Caco-2 (cell line): ENCODE measurements around the gene PYCR2. TPM values are rescaled to one million over a fixed set of nuclear protein-coding genes. Genes with fewer than 3 reads are reported as not detected.
"Not testable (repeated sequence)": the region's sequence is repeated elsewhere in the genome, so short reads cannot be mapped to it uniquely, and the experiment has no call there.

Experiments used
- BruUV-seq: library from RNA; stranded (reverse); fragments of 400-500 nt; replicated peaks from 2 replicates; lab custom pipeline; 2021; lab: Mats Ljungman, UMichigan
- CTCF ChIA-PET: fragments of 300-600 bp; sonication (Branson Sonifier 250); formaldehyde crosslinking; loops from one replicate; lab custom pipeline; 2022; ENCODE audit warnings: antibody characterized with exemption; lab: Charles Lee
- POLR2A ChIA-PET: fragments of 300-600 bp; sonication (Branson Sonifier 250); formaldehyde crosslinking; loops from one replicate; lab custom pipeline; 2022; ENCODE audit warnings: antibody characterized with exemption; lab: Charles Lee
- DNase-seq, 2 experiments: peaks; one replicate each; pipeline versions ENCODE4 v3.0.0 to v3.0.0-alpha.2; 2020 to 2022
- H3K27me3 ChIP-seq: replicated peaks from 2 replicates; pipeline ENCODE4 v1.6.0; 2011; ENCODE audit warnings: low read length; ENCODE audit not compliant: control insufficient read depth, insufficient read depth
- H3K36me3 ChIP-seq: 2 replicates; pipeline ENCODE4 v1.5.1; 2011; ENCODE audit warnings: low read length; ENCODE audit not compliant: control insufficient read depth, insufficient read depth
- H3K4me1 ChIP-seq: fragments of 250-450 bp; sonication (Bioruptor Pico); 2 replicates; pipeline ENCODE4 v1.5.1; 2020; ENCODE audit warnings: mild to moderate bottlenecking
- H3K4me3 ChIP-seq: 2 replicates; pipeline ENCODE4 v1.5.1; 2011; ENCODE audit warnings: low read depth, mild to moderate bottlenecking, control low read depth, low read length
- H3K9me3 ChIP-seq: fragments of 250-450 bp; sonication (Bioruptor Pico); 2 replicates; pipeline ENCODE4 v1.5.1; 2020; ENCODE audit warnings: mild to moderate bottlenecking, moderate library complexity
- H3K27ac Mint-ChIP-seq: one replicate; pipeline ENCODE4 v1.8.0; 2022; ENCODE audit warnings: mixed read lengths; ENCODE audit not compliant: unreplicated experiment
- H3K27me3 Mint-ChIP-seq: one replicate; pipeline ENCODE4 v1.8.0; 2022; ENCODE audit warnings: mixed read lengths; ENCODE audit not compliant: insufficient read depth, unreplicated experiment
- H3K36me3 Mint-ChIP-seq: one replicate; pipeline ENCODE4 v1.8.0; 2022; ENCODE audit warnings: mild to moderate bottlenecking, mixed read lengths; ENCODE audit not compliant: insufficient read depth, unreplicated experiment
- H3K4me1 Mint-ChIP-seq: one replicate; pipeline ENCODE4 v1.8.0; 2022; ENCODE audit warnings: low read depth, mixed read lengths; ENCODE audit not compliant: unreplicated experiment
- H3K4me3 Mint-ChIP-seq: one replicate; pipeline ENCODE4 v1.8.0; 2022; ENCODE audit warnings: mild to moderate bottlenecking, moderate library complexity, mixed read lengths; ENCODE audit not compliant: unreplicated experiment
- H3K9me3 Mint-ChIP-seq: one replicate; pipeline ENCODE4 v1.8.0; 2022; ENCODE audit warnings: mixed read lengths; ENCODE audit not compliant: unreplicated experiment
- CTCF ChIP-seq, 2 experiments: fragments of 200-600 bp in 1 of 2; IDR thresholded peaks; 1 replicate in 1 of 2; 2 replicates in 1 of 2; pipeline versions ENCODE4 v1.5.1 to v1.8.0; 2011 to 2022; ENCODE audit warnings: antibody characterized with exemption in 1 of 2, control low read depth in 1 of 2, inconsistent platforms in 1 of 2, low read depth in 1 of 2, low read length in 1 of 2, mild to moderate bottlenecking in 1 of 2, moderate library complexity in 1 of 2; ENCODE audit not compliant: insufficient read depth in 1 of 2, severe bottlenecking in 1 of 2, unreplicated experiment in 1 of 2
- intact Hi-C: fragments of 100-400 bp; cut with micrococcal nuclease; formaldehyde crosslinking; loops from one replicate; pipeline ENCODE4 v1.10.0; 2022; ENCODE audit not compliant: unreplicated experiment
- total RNA-seq: library from RNA; stranded (reverse); gene quantifications from 2 replicates; pipeline ENCODE4 v1.2.3, GENCODE V29; 2022

The PYCR2 gene
- total RNA-seq, 1 experiment from 2014 or later = 73.7 TPM

GRCh38 chr1:225939097-225939938 is 15.3 kb upstream of the PYCR2 start:
- H3K4me1 Mint-ChIP-seq, H3K27me3 ChIP-seq, DNase-seq, BruUV-seq, H3K9me3 Mint-ChIP-seq, H3K27ac Mint-ChIP-seq, H3K27me3 Mint-ChIP-seq, H3K4me3 ChIP-seq, intact Hi-C loops, H3K4me3 Mint-ChIP-seq, H3K9me3 ChIP-seq, H3K36me3 ChIP-seq, H3K36me3 Mint-ChIP-seq, H3K4me1 ChIP-seq, POLR2A ChIA-PET: not testable (repeated sequence)
- CTCF ChIA-PET = interaction anchor here (1.1 kb wide), 1 partner anchor 16 kb away, joined by 6 read pairs; the partner anchor contains the start of gene PYCR2

DNA sequence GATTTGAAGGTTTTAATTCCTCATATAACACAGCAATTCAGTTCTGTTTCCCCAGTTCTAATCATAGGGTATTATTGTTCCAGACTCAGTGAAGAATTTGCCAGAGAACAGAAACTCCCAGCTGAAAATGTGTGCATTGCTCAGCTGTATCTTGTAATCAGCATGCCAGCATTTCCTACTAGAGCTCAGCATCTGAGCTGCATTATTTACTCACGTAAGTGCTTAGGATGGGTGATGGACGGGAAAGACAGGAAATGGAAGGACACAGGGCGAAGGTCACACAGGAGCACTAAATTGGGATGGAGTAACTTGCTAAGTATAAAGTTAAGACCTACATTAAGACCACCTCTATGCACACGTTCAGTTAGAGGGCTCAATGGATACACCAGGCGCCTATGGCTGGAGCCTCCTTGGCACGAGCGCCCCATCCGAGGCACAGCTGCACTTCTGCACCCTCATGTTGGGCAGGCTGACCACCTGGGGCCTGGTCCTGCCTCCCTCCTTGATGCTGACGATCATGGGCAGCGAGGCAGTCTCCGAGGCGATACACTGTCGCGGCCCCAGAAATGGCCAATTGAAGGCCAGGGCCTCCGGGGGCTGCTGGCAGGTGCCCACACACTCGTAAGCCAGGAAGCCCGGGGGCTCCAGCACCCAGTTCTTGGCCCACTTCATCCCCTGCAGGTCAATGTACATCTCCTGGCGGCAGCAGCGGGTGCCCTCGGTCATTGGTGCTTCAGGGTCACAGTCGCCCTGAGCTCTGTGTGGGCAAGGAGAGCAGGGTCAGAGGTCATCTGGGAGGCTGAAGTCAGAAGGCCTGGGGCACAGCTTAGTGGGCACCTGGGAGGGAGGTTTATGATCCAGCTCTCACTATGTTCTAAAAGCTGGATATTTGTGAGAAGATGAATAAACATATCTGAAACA is 13.3 kb upstream of the PYCR2 start:
- no peak overlapping the region for H3K4me3 Mint-ChIP-seq
- no peak for DNase-seq
- H3K27ac Mint-ChIP-seq = no peak overlapping the region
- H3K4me1 Mint-ChIP-seq = peaks cover 7% of the 10 kb centered on the region
- no peak for TF ChIP-seq CTCF (IDR thresholded peaks at IDR 0.05; ENCODE audit: insufficient read depth in 1 of 2, low read depth in 1 of 2, low read length in 1 of 2, severe bottlenecking in 1 of 2, unreplicated experiment in 1 of 2)
- BruUV-seq = no TSS peak
- POLR2A ChIA-PET = interaction anchor here (0.5 kb wide), 1 partner anchor 14 kb away, joined by 3 read pairs; no protein-coding TSS in a partner anchor
- no peaks in the 10 kb centered on the region for H3K36me3 Mint-ChIP-seq
- Histone ChIP-seq H3K4me1 (peaks cover 6% of the 10 kb centered on the region), H3K36me3 (no peaks in the 10 kb centered on the region), H3K27me3 (no peaks in the 10 kb centered on the region), H3K4me3 (no peak overlapping the region), H3K9me3 (no peaks in the 10 kb centered on the region)
- H3K9me3 Mint-ChIP-seq = no peaks in the 10 kb centered on the region
- intact Hi-C loops = no loop called here
- no peaks in the 10 kb centered on the region for H3K27me3 Mint-ChIP-seq
- CTCF ChIA-PET = interaction anchor here (0.6 kb wide), 1 partner anchor 717 kb away, joined by 3 read pairs; no protein-coding TSS in a partner anchor

GRCh38 chr1:225936523-225936922 is 12.5 kb upstream of the PYCR2 start:
- Histone ChIP-seq H3K36me3 (no peaks in the 10 kb centered on the region), H3K4me3 (no peak overlapping the region), H3K27me3 (no peaks in the 10 kb centered on the region), H3K9me3 (no peaks in the 10 kb centered on the region), H3K4me1 (peaks cover 6% of the 10 kb centered on the region)
- CTCF ChIA-PET = interaction anchor here (0.6 kb wide), 1 partner anchor 716 kb away, joined by 3 read pairs; no protein-coding TSS in a partner anchor
- no peak for TF ChIP-seq CTCF (IDR thresholded peaks at IDR 0.05; ENCODE audit: insufficient read depth in 1 of 2, low read depth in 1 of 2, low read length in 1 of 2, severe bottlenecking in 1 of 2, unreplicated experiment in 1 of 2)
- intact Hi-C loops = no loop called here
- Mint-ChIP-seq H3K27ac (no peak overlapping the region), H3K27me3 (no peaks in the 10 kb centered on the region), H3K36me3 (no peaks in the 10 kb centered on the region), H3K4me3 (no peak overlapping the region), H3K9me3 (no peaks in the 10 kb centered on the region), H3K4me1 (peaks cover 7% of the 10 kb centered on the region)
- no TSS peak for BruUV-seq
- POLR2A ChIA-PET = interaction anchor here (0.5 kb wide), 1 partner anchor 13 kb away, joined by 3 read pairs; no protein-coding TSS in a partner anchor
- DNase-seq = no peak

DNA sequence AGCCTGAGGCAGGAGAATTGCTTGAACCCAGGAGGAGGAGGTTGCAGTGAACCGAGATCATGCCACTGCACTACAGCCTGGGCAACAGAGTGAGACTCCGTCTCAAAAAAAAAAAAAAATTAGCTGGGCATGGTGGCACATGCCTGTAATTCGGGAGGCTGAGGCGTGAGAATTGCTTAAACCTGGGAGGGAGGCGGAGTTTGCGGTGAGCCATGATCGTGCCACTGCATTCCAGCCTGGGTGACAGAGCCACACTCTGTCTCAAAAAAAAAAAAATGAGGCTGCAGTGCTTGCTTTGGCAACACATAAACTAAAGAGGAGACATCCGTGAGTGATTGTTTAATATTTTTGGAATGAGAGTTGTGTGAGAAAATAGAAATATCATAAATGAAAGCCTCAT is 12.0 kb upstream of the PYCR2 start:
- intact Hi-C loops, H3K27me3 ChIP-seq, CTCF ChIA-PET, H3K4me1 ChIP-seq, H3K27ac Mint-ChIP-seq, DNase-seq, H3K27me3 Mint-ChIP-seq, H3K4me1 Mint-ChIP-seq, H3K9me3 Mint-ChIP-seq, H3K4me3 ChIP-seq, H3K36me3 Mint-ChIP-seq, H3K36me3 ChIP-seq, H3K9me3 ChIP-seq, BruUV-seq, H3K4me3 Mint-ChIP-seq, POLR2A ChIA-PET: not testable (repeated sequence)
